Medulla oblongata (tissue), 1 donor: ENCODE results near the gene ABHD2.
"Not testable (repeated sequence)": the region's sequence is repeated elsewhere in the genome, so short reads cannot be mapped to it uniquely, and the experiment has no call there.

ENCODE experiments used
- DNase-seq: peaks from one replicate; pipeline ENCODE4 v3.0.0-alpha.2; 2015; ENCODE audit errors: extremely low spot score

ABHD2 gene

DNA sequence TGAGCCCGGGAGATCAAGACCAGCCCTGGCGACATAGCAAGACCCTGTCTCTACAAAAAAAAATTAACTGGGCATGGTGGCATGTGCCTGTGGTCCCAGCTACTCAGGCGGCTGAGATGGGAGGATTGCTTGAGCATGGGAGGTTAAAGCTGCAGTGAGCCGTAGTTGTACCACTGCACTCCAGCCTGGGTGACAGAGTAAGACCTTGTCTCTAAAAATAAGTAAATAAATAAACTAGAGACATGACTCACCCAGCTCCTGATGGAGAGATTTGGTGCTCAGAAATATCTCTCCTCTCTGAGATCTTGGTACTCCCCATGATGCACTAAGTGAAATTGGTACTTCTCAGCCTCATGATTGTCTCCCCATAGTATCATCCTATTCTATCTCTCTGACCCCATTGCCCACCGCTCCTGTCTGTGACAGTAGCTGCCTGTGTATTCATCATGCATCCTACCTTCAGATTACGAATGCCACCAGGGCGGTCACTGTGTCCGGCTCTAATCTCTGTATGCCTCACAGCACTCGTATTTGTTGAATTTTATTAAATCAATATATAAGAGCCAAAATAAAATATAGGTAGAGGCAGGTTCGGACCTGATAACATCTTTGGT is 50.9 kb downstream of the ABHD2 start:
- no peak for DNase-seq

DNA sequence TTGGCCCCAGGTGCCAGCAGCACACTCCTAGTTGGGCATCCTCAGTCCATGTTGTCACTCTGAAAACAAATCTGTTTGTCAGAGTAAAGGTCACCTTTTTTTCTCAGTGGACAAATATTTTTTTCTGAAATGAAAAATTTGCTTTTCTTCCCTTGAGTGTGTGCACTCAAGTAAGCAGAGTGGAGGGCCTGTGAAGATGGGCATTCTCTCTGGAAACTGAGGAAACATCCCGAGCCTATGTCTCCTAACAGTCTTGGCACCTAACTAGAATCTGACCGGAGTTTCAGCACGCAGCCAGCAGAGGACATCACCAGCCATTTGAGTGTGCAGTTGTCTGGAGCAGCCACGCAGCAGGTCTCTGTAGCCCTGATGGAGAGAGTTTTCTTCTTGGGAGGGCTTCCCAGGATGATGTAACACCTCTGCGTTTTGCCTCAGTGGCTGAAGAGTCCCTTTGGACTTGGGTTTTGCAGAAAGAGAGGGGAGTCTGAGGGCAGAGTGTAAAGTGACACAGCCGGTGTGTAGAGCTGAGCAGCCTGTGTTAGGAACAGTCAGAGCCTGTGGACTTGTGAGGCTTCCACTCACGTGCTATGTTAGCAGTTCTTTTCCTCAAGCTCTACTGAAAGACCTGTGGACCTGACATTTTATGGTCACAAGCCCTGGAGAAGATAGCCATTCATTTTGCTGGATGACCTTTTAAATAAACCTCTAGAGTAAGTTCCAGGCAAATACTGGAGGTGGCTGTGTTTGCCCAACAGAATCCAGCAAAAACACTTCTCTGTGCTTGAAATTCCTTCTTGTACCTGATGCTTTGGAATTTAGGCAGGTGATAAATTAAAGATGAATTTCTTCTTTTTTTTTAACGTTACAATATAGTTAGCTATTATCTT is 51.6 kb downstream of the ABHD2 start:
- peak; percentile 74 for DNase-seq

DNA sequence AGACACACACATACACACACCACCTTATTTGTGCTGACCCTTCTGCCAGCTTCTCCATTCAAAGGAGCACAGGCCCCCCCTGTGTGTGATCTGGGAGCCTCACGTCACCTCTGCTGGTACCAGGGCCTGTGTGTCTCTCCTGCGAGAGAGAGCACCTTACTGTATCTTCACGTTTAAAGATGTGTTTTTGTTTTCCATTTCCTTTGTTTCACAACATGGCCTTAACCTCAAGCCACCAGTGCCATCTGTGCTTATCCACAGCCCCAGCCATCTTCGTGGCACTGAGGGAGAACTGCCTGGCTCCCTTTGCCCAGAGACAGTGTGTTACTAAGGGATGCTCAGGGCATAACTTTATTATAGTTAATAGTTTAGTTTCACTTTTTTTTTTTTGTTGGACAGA is 52.3 kb downstream of the ABHD2 start:
- DNase-seq, result no peak

DNA sequence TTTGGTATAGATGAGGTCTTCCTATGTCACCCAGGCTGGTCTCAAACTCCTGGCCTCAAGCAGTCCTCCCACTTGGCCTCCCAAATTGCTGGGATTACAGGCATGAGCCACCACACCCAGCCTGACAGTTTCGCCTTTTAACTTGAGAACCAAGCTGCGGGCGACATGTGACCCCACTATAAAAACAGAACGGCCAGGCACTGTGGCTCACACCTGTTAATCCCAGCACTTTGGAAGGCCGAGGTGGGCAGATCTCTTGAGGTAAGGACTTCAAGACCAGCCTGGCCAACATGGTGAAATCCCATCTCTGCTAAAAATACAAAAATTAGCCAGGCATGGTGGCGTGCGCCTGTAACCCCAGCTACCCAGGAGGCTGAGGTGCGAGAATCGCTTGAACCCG is 52.9 kb downstream of the ABHD2 start:
- not testable (repeated sequence) for DNase-seq

DNA sequence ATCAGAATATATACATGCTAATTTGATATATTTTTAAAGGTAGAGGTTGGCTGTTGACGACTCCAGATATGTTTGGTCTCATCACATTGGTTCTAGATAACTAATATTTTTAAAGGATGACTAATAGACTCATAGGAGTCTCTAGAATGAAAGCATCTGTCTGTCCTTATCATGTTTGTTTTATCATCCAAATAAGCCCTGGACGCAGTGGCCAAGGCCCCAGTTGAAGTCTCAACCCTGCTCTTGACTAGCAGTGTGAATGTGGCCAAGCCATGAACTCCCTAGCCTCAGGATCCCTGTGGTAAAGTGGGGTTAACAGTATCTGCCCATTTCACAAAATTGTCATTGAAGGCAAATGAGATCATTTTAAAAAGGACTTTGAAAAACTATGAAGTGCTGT is 53.6 kb downstream of the ABHD2 start:
- no peak for DNase-seq

DNA sequence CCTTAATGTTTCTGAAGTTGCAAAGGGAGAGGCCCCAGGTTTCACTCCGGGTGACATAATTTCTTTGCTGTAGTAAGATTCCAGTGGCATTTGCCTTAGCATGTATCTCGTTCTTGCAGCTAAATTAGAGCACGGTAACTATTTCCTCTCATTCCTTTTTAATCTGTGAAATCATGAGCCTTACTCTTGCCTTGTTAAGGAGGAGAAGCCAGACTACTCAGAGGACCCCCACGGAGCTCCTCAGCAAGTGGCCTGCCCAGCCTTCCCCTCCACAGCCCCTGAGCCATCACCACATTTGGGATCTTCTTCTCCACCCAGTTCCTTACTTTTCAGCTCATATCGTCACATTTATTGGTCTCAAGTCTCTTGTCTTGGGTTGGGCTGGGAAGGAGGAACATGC is 54.2 kb downstream of the ABHD2 start:
- DNase-seq, result no peak

DNA sequence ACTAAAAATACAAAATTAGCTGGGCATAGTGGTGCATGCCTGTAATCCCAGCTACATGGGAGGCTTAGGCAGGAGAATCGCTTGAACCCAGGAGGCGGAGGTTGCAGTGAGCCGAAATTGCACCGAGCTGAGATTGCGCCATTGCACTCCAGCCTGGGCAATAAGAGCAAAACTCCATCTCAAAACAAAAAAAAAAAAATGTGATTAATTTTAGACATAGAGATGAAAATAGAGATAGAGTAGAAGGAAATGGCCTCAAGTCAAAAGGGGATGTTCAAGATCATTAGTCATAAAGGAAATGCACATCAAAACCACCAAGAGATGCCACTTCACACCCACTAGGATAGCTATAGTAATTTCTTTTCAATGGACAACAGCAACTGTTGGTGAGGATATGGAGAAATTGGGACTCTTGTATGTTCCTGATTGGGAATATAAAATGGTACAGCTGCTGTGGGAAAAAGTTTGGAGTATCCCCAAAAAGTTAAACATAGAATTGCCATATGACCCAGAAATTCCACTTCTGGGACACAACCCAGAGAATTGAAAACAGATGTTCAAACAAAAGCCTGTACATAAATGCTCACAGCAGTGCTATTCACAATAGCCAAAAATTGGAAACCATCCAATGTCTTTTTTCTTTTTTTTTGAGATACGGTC is 55.4 kb downstream of the ABHD2 start:
- peak; percentile 54 for DNase-seq

DNA sequence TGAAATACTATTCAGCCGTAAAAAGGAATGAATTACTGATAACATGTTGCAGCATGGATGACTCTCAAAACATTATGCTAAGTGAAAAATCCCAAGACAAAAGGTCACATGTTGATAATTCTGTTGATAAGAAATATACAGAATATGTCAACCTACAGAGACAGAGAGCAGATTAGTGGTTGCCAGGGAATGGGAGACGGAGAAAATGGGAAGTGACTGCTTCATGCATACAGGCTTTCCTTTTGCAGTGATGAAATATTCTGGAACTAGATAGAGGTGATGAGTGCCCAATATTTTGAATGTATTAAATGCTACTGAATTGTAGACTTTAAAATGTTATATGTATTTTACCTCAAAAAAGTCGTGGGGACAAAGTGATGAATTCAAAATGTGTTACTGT is 56.2 kb downstream of the ABHD2 start:
- no peak for DNase-seq

DNA sequence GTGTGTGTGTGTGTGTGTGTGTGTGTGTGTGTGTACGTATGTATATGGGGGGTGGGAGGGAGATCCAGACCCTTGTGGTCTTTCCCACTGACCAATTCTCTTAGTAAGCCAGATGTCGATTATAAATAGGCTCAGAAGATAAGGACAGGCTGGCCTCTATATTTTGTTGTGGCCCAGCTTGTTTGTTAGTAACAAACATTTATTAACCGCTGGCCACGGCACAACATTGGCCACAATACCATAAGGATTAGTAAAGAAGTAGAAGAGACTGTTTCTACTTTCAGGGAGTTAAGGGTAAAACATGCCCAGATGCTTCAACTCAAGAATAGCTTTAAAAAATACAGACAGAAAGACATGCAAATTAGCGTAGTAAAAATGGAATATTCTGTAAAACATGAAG is 58.1 kb downstream of the ABHD2 start:
- DNase-seq, result no peak

DNA sequence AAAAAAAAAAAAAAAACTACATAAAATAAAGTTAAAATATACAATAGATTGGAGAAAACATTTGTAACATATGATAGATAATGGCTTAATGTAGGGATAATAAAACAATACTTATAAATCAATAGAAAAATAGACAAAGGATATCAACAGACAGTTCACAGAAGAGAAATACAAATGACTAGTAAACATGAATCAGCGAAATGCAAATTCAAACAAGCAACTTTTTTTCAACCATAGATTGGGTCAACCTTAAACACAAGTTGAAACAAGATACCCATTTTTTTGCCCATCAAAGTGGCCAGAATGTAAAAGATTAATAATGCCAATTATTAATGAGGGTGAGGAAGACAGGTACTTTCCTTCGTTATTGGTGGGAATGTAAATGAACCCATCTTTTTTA is 59.9 kb downstream of the ABHD2 start:
- no peak for DNase-seq

DNA sequence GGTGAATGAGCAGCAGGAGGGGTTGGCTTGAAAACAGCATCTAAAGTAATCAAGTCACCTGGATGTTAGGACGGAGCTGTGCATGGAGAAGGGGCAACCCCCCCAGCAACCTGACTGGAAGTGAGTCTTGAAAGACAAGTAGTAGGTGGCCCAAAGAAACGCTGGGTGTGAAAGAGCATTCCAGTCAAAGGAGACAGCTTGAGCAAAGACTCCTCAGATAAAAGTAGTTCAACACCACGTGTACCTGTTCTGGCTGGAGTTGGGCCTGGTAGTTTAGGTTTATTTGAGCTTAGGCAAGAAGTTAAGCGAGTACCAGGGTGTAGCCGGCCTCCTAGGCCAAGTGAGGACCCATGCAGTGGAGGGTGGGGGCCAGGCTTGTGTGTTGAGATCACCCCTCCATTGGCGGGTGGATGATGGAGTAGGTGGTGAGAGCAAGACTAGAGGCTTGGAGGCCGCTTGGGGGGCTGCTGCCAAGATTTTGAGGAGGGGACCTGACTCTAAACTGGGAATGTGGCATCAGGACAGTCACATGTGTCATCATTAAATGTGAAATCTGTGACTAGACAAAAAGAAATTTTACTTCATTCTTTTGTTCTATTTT is 61.3 kb downstream of the ABHD2 start:
- no peak for DNase-seq

DNA sequence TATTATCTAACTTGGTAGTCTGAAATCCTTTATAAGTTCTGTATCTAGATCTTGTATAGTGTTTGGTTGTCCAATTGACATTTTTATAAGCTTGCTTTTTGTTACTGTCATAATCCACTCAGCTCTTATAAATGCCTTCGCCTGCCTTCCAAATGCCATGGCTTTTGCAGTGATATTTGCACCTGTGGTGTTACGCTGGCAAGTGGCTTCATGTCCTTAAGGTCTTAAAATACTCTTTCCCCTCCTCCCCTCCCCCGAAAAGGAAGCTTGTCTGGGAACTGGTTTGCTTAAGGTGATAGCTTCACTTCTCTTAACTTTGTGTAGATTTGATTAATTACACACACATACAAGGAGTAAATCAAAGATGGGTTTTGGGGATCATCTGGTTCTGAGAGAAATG is 62.0 kb downstream of the ABHD2 start:
- DNase-seq, result no peak

DNA sequence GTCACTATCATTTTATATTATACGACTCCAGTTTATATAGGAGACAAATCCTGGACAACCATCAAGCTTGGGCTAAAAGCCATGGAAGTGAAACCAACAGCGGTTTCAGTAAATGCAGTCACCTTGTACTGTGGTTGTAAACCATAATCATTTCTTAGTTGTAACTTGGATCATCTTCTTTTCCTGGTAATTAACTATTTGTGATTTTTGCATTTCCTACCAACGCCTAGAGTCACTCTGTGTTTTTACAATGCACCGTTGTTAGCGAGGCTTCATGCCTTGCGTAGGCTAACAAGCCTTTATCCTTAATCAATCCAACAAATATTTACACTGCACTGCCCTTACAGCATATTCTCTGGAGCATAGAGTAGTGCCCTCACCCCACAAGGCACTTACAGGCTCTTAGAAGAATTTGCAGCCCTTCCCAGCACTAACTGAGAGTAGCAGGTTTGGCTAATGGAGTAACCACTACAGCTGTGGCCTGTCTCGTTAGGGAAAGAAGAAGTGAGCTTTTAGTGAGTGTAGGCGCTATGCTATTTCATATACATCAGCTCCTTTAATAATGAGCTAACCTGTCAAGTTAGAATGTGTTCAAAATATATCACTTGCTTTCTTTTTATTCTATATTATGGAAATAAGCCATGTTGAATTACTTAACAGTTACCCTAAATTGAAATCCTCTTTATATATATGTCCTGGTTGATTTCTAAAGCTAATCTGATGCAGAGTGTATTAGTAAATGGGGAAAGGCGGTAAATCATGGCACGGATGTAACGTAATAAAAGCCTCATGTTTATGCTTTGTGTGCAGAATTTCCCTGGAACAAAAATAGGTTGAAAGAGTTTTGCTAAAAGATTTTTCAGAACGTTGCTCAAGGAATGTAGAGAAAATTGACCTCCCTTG is 62.8 kb downstream of the ABHD2 start:
- DNase-seq, result no peak

DNA sequence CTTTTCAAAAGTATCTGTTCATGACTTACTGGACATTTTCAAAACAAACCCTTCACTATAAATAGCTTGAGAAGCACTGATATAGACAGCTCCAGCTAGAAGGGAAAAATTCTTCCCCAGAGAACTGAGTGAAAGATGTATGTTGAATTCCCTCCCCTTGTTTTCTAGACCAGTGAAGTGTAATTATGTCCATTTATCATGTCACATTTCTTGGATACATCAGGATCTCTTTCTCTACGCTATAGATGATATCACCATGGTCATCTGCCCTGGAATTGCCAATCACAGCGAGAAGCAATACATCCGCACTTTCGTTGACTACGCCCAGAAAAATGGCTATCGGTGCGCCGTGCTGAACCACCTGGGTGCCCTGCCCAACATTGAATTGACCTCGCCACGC is 66.9 kb downstream of the ABHD2 start:
- DNase-seq, result no peak

DNA sequence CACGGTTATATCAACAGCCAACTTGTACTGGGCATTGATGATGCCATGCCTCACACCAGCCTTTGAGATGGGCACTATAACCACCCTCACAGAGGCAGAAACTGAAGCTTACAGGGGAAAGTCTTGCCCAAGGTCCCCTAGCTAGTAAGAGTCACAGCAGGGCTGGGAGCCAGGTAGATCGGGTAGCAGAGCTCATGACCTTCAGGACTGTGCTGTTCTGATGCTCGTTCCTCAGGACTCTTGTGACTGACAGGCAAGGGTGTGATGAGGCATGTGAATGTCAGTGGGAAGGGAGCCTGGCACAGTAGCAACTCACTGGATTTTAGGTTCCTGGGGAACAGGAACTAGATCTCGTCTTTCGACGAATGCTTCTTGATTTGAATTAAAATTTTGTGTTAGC is 67.4 kb downstream of the ABHD2 start:
- DNase-seq, result no peak

DNA sequence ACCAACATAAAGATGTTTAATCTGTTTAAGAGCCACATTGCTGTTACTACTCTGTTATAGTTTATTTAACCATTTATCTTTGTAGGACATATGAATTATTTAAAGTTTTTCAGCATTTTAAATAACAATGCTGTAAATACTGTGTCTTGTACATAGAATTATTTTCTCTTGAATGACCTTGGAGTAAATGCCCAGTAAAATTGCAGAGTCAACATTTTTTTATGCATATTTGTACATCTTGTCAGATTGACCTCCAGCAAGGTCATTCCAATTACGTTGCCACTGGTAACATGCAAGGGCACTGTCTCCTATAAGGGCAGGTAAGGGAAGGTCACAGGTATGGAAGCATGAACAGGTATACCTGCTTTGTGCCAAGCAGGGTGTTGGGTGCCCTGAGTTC is 68.8 kb downstream of the ABHD2 start:
- DNase-seq, result no peak

DNA sequence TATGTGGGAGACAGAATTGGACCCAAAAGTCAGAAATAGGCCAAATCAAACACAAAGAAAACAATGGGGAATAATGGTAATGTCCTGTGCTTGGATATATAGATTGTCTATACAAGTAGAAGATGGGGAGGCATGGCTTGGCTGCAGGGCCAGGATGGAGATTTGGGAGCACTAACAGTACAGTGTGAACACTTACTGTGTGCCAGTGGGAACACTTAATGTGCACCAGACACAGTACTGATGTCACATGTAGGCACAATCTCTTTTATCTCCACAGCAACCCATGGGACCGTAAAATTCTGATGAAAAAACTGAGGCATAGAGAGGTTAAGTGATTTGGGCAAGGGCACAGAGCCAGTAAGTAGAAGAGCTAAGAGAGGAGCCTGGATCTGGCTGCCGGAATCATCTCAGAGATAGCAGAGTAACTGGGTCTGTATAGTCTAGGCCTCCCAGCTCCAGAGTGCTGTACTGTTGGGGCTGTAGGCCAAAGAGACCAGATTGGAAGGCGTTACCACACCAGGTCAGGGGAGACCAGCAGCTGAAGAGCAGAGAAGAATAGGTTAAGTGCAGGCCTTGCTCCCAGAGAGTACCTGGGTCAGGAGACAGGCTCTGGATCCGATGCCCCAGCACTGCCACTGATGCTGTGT is 69.8 kb downstream of the ABHD2 start:
- DNase-seq, result no peak

DNA sequence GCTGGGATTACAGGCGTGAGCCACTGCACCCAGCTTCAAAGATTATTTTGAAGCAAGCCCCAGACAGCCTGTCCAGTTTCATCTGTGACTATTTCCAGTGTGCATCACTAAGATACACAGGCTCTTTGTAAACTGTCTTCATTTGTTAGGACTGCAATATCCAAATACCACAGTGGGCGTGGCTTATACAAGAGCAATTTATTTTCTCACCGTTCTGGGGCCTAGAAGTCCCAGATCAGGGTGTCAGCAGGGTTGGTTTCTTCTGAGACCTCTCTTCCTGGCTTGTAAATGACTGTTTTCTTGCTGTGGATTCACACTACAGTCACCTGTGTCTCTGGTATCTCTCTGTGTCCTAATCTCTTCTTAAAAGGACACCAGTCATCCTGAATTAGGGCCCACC is 73.4 kb downstream of the ABHD2 start:
- DNase-seq, result no peak

DNA sequence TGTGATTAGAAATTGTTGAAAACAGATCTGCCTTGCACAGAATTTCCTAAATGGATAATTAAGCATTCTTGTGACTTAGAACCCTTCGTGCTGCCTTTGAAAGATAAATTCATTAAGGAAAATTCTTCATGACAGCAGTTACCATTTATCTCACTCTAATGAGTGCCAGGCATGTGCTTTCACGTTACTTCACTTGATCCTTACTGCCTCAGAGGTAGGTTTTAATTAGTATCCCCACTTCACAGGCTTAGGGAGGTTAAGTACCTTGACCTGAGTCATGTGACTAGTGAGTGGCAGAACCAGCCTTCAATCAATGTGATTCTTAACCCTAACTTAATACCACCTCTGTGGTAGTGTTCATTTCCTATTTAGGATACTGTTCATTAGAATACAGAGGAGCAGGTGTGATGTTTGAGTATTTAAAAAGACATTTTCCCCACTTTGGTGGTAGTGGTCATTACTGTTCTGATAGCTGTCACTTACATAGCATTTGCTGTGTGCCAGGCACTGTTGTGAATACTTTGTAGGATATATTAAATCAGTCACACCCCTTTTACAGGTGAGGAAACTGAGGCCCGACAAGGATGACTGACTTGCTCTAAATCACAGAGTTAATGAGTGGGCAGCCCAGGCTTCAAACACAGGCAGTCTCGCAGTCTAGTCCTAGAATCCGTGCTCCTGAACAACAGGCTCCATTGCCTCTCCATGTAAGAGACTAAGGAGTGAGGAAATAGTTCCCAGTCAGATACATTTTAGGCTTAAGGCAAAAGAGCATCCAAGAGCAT is 75.2 kb downstream of the ABHD2 start:
- no peak for DNase-seq

DNA sequence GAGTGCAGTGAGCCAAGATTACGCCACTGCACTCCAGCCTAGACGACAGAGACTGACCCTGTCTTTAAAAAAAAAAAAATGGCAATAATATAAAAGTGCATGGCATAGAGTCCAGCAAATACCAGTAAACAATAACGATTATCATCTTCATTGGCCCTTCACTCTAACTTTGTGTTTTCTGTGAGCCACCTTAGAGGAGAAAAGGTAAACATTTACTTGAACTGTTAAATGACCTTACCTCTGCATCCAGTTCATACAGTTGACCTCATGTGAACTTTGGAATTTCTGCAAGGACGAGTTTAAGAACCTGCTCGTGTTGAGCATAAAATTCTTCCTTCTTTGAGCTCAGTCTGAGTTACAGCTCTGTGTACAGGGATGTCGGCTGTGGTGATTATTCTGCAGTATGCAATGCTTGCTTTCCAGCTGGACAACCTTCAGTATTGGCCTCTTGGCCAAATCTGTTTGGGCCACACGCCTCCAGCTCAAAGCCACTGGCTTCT is 76.5 kb downstream of the ABHD2 start:
- no peak for DNase-seq
